Thoracic aorta (tissue), 2 donors: ENCODE measurements around the gene NEDD4. TPM values are rescaled to one million over a fixed set of nuclear protein-coding genes. Genes with fewer than 3 reads are reported as not detected.

Experiments used
- ATAC-seq: fragments of 150-250 bp; one replicate; pipeline ENCODE4 v1.8.0; 2017; ENCODE audit warnings: low read depth; ENCODE audit not compliant: insufficient number of reproducible peaks, low FRiP score
- DNase-seq: peaks from one replicate; pipeline ENCODE4 v3.0.0-alpha.2; 2020; ENCODE audit warnings: low spot score
- H3K27ac ChIP-seq, 2 donors: fragments of 200-600 bp; sonication (generic); 1 replicate in 1 of 2; 2 replicates in 1 of 2; pipeline ENCODE4 v1.5.1; 2016; ENCODE audit warnings: mild to moderate bottlenecking in 2 of 2, moderate library complexity in 2 of 2
- H3K27me3 ChIP-seq: fragments of 200-600 bp; sonication (generic); replicated peaks from 2 replicates; pipeline ENCODE4 v1.6.0; 2016; ENCODE audit warnings: mild to moderate bottlenecking; ENCODE audit not compliant: insufficient read depth
- H3K36me3 ChIP-seq: fragments of 200-600 bp; sonication (generic); one replicate; pipeline ENCODE4 v1.5.1; 2016
- H3K4me1 ChIP-seq, 2 donors: fragments of 200-600 bp; sonication (generic); 1 replicate in 1 of 2; 2 replicates in 1 of 2; pipeline versions ENCODE4 v1.5.1 to v1.6.0; 2016; ENCODE audit warnings: low read depth in 2 of 2, mild to moderate bottlenecking in 1 of 2; ENCODE audit not compliant: control insufficient read depth in 1 of 2
- H3K4me3 ChIP-seq: fragments of 200-600 bp; sonication (generic); 2 replicates; pipeline ENCODE4 v1.5.1; 2016; ENCODE audit warnings: mild to moderate bottlenecking
- H3K9me3 ChIP-seq: fragments of 200-600 bp; sonication (generic); 2 replicates; pipeline ENCODE4 v1.5.1; 2016
- total RNA-seq, 2 donors: library from RNA; depleted of rRNA; stranded (reverse); fragments of >200 nt; gene quantifications; one replicate each; pipeline versions ENCODE4 v1.1.0 to v1.2.3, GENCODE V29; 2016
- TF ChIP-seq, protein P1 (sequence below): fragments of 200-600 bp; sonication (generic); IDR thresholded peaks from one replicate; pipeline ENCODE4 v1.5.1; 2019; ENCODE audit warnings: antibody characterized with exemption

NEDD4 gene
- total RNA-seq, 2 donors from 2014 or later: 25.3 to 27.4 TPM

- Histone ChIP-seq H3K4me3 (no peak overlapping the region), H3K4me1 (peaks cover 8 to 14% of the 10 kb centered on the region in 2 donors), H3K9me3 (no peaks in the 10 kb centered on the region), H3K27ac (no peak overlapping the region), H3K27me3 (no peaks in the 10 kb centered on the region), H3K36me3 (no peaks in the 10 kb centered on the region)
- DNase-seq (no peak), ATAC-seq (no peak)
- TF ChIP-seq, protein P1, sequence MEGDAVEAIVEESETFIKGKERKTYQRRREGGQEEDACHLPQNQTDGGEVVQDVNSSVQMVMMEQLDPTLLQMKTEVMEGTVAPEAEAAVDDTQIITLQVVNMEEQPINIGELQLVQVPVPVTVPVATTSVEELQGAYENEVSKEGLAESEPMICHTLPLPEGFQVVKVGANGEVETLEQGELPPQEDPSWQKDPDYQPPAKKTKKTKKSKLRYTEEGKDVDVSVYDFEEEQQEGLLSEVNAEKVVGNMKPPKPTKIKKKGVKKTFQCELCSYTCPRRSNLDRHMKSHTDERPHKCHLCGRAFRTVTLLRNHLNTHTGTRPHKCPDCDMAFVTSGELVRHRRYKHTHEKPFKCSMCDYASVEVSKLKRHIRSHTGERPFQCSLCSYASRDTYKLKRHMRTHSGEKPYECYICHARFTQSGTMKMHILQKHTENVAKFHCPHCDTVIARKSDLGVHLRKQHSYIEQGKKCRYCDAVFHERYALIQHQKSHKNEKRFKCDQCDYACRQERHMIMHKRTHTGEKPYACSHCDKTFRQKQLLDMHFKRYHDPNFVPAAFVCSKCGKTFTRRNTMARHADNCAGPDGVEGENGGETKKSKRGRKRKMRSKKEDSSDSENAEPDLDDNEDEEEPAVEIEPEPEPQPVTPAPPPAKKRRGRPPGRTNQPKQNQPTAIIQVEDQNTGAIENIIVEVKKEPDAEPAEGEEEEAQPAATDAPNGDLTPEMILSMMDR: no peak
Measured at GRCh38 chr15:55921744-55922143, 71.7 kb downstream of the NEDD4 start.

GRCh38 chr15:55917881-55918296 is 75.5 kb downstream of the NEDD4 start:
- H3K36me3 ChIP-seq: no peaks in the 10 kb centered on the region
- H3K9me3 ChIP-seq: no peaks in the 10 kb centered on the region
- DNase-seq (no peak), ATAC-seq (no peak)
- peaks cover 8 to 19% of the 10 kb centered on the region in 2 donors for H3K4me1 ChIP-seq
- peak overlapping the region in 1 of 2 donors; percentile 37 for H3K27ac ChIP-seq
- TF ChIP-seq, protein P1: no peak
- no peaks in the 10 kb centered on the region for H3K27me3 ChIP-seq
- H3K4me3 ChIP-seq: no peak overlapping the region

GRCh38 chr15:55916666-55917409 is 76.6 kb downstream of the NEDD4 start:
- Histone ChIP-seq H3K4me1 (peaks cover 8 to 19% of the 10 kb centered on the region in 2 donors), H3K36me3 (no peaks in the 10 kb centered on the region), H3K4me3 (peak overlapping the region; percentile 48), H3K27me3 (no peaks in the 10 kb centered on the region), H3K9me3 (no peaks in the 10 kb centered on the region), H3K27ac (peak overlapping the region in 1 of 2 donors; percentile 37)
- TF ChIP-seq, protein P1: no peak
- DNase-seq: no peak
- ATAC-seq: no peak

GRCh38 chr15:55915876-55916567 is 77.4 kb downstream of the NEDD4 start:
- peaks cover 8 to 19% of the 10 kb centered on the region in 2 donors for H3K4me1 ChIP-seq
- no peak overlapping the region for H3K27ac ChIP-seq
- DNase-seq (no peak), ATAC-seq (no peak)
- no peaks in the 10 kb centered on the region for H3K36me3 ChIP-seq
- TF ChIP-seq, protein P1: no peak
- H3K4me3 ChIP-seq: peak overlapping the region; percentile 48
- H3K27me3 ChIP-seq: no peaks in the 10 kb centered on the region
- no peaks in the 10 kb centered on the region for H3K9me3 ChIP-seq

DNA sequence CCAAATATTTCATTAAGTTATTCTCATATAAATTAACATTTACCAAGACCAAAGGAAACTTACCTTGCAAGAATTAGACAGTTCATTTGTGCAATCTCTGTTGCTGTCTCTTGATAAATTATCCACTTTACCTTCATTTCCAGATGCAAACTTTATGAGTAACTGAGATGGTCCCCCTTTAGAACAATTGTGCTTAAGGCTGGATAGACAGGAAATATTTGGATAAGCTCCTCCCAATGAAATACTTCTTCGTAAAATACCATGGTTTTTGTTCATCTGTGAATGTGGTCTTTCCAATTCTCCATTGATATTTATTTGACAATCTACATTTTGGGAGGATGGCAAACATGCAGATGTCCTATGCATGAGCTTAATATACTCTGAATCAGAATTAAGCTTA is 78.2 kb downstream of the NEDD4 start:
- H3K9me3 ChIP-seq: no peaks in the 10 kb centered on the region

More for the DNA sequence above, 78.2 kb downstream of the NEDD4 start:
- no peaks in the 10 kb centered on the region for H3K36me3 ChIP-seq
- TF ChIP-seq, protein P1: no peak
- no peak for DNase-seq
- H3K4me1 ChIP-seq: peaks cover 8 to 19% of the 10 kb centered on the region in 2 donors
- H3K4me3 ChIP-seq: no peak overlapping the region
- ATAC-seq: no peak
- no peaks in the 10 kb centered on the region for H3K27me3 ChIP-seq
- no peak overlapping the region for H3K27ac ChIP-seq
